Esophagus squamous epithelium (tissue), 4 donors: ENCODE measurements around the gene MYOZ3.

ENCODE experiments used
- POLR2A ChIP-seq, 4 donors: fragments of 450-650 bp; IDR thresholded peaks; one replicate each; pipeline ENCODE4 v1.6.1; 2017; ENCODE audit warnings: antibody characterized with exemption in 4 of 4, mild to moderate bottlenecking in 4 of 4, moderate library complexity in 3 of 4
- TF ChIP-seq, protein P1 (sequence below), 6 experiments: fragments of 450-650 bp in 4 of 6; fragments of 200-600 bp in 2 of 6; sonication (generic) in 2 of 6; IDR thresholded peaks; one replicate each; pipeline ENCODE4 v1.5.1; 2016 to 2019; ENCODE audit warnings: antibody characterized with exemption in 6 of 6, mild to moderate bottlenecking in 4 of 6, moderate library complexity in 4 of 6

DNA sequence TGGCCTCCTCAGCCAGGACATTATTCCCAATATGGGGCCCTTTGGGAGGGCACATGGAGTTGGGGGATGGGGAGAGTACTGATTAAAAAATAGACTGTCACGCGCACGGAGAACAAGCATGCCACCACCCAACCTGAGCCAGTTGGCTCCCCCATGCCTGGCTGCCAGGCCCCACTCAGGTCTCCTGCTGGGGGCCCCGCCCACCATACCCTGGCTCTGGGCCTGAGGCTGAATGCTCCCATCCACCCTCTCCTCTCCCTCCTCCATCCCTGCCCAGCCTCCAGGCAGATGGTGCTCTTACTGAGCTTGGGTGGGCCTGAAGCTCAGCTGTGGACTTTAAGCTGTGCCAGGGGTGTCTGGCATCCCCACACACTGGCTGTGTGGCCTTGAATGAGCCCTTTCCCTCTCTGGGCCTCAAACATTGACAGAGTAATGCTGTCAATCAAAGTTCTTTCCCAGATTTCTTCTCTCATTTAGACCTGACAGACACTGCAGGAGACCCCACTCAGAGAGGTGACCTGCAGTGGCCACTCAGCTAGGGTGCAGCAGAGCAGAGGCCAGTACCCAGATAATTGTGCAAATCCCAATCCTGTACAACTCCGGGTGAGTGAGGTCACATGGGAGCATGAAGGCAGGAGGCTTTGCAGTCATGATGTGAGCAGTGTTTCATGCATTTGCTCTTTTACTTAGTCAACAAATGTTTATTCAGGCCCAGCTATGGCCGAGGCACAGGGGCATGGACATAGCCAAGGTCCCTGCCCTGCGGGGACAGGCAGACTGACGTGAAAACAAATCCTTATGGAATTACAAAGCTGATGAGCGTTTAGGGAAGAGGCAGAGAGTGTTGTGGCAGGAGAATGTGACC lies 30.4 kb upstream of the MYOZ3 start:
- TF ChIP-seq, protein P1, sequence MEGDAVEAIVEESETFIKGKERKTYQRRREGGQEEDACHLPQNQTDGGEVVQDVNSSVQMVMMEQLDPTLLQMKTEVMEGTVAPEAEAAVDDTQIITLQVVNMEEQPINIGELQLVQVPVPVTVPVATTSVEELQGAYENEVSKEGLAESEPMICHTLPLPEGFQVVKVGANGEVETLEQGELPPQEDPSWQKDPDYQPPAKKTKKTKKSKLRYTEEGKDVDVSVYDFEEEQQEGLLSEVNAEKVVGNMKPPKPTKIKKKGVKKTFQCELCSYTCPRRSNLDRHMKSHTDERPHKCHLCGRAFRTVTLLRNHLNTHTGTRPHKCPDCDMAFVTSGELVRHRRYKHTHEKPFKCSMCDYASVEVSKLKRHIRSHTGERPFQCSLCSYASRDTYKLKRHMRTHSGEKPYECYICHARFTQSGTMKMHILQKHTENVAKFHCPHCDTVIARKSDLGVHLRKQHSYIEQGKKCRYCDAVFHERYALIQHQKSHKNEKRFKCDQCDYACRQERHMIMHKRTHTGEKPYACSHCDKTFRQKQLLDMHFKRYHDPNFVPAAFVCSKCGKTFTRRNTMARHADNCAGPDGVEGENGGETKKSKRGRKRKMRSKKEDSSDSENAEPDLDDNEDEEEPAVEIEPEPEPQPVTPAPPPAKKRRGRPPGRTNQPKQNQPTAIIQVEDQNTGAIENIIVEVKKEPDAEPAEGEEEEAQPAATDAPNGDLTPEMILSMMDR (IDR thresholded peaks at IDR 0.05) = no peak
- no peak for TF ChIP-seq POLR2A (IDR thresholded peaks at IDR 0.05)
